Mucosa of rectum (tissue), 2 donors: ENCODE measurements around the gene AP2A1.
A peak's percentile ranks its signal among the peaks of the same experiment; 100 is the strongest.
"Not testable (repeated sequence)": the region's sequence is repeated elsewhere in the genome, so short reads cannot be mapped to it uniquely, and the experiment has no call there.

Experiments
- H3K27ac ChIP-seq, 2 donors: one replicate each; pipeline ENCODE4 v1.7.0; 2013; ENCODE audit warnings: inconsistent platforms in 2 of 2, low read depth in 2 of 2, low read length in 2 of 2
- H3K27me3 ChIP-seq, 2 donors: one replicate each; pipeline ENCODE4 v1.7.0; 2013; ENCODE audit warnings: low read length in 2 of 2; ENCODE audit not compliant: control insufficient read depth in 2 of 2, insufficient read depth in 2 of 2
- H3K36me3 ChIP-seq, 2 donors: one replicate each; pipeline ENCODE4 v1.7.0; 2013; ENCODE audit warnings: low read length in 2 of 2; ENCODE audit not compliant: control insufficient read depth in 2 of 2, insufficient read depth in 2 of 2
- H3K4me1 ChIP-seq, 2 donors: one replicate each; pipeline ENCODE4 v1.7.0; 2013; ENCODE audit warnings: low read length in 2 of 2, mild to moderate bottlenecking in 1 of 2; ENCODE audit not compliant: control insufficient read depth in 2 of 2, insufficient read depth in 2 of 2
- H3K4me3 ChIP-seq, 2 donors: one replicate each; pipeline ENCODE4 v1.7.0; 2013; ENCODE audit warnings: low read length in 2 of 2
- H3K9ac ChIP-seq, 2 donors: one replicate each; pipeline ENCODE4 v1.7.0; 2013; ENCODE audit warnings: low read length in 2 of 2, low read depth in 1 of 2, mild to moderate bottlenecking in 1 of 2
- H3K9me3 ChIP-seq, 2 donors: one replicate each; pipeline ENCODE4 v1.7.0; 2013; ENCODE audit warnings: low read length in 2 of 2; ENCODE audit not compliant: control insufficient read depth in 2 of 2
- donor health status: healthy.
- donor health status: Normal muscosa, but diverticular disease.

The AP2A1 gene

DNA sequence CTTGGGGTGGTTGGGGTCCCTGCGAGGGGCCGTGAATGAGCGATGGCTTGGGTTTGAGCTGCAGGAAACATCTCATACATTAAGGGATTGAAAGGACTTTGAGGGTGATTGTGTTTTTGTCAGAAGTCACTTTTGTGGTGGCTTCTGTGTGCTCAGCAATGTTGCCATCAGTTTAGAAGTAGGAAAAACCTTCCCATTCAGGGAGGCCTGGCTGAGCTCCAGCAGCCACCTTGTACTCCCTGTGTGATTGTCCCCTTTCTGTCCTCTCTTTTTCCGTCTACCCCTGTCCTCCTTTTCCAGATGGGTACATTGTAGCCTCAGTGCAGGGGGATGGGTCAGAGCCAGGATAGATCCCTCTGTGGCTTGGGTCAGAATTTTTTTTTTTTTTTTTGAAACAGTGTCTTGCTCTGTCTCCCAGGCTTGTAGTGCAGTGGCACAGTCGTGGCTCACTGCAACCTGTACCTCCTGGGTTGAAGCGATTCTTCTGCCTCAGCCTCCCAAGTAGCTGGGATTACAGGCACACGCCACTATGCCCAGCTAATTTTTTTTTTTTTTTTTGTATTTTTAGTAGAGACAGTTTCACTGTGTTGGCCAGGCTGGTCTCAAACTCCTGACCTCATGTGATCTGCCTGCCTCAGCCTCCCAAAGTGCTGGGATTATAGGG lies 52.8 kb downstream of the AP2A1 start:
- H3K27ac ChIP-seq, H3K27me3 ChIP-seq, H3K9me3 ChIP-seq: not testable (repeated sequence)
- peak overlapping the region in 1 of 2 donors; percentile 88 for H3K9ac ChIP-seq
- peaks cover 10 to 12% of the 10 kb centered on the region in 2 donors for H3K36me3 ChIP-seq
- peaks cover 9 to 11% of the 10 kb centered on the region in 2 donors for H3K4me1 ChIP-seq
- peak overlapping the region in 1 of 2 donors; percentile 97 for H3K4me3 ChIP-seq

DNA sequence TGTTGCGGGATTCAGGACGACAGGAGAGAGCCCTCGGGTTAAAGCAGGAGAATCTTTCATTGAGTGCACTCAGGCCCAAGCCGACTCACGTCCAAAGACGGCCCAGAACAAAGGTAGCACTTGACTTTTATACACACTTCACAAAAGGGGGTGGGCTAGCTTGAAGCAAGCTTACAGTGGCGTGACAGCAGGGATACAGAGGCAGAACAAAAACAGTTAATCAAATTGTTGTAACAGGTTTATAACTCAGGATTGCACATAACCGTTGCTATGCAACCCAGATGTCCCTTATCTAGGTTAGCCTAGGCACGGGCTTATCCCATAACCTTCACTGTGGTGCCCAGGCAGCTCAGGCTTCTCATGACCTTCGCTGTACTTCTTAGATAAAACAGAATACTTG lies 53.3 kb downstream of the AP2A1 start:
- Histone ChIP-seq H3K4me3 (no peak overlapping the region), H3K27ac (no peak overlapping the region), H3K36me3 (peaks cover 10 to 12% of the 10 kb centered on the region in 2 donors), H3K9ac (no peak overlapping the region), H3K27me3 (no peaks in the 10 kb centered on the region), H3K4me1 (peaks cover 9 to 11% of the 10 kb centered on the region in 2 donors), H3K9me3 (no peaks in the 10 kb centered on the region)

DNA sequence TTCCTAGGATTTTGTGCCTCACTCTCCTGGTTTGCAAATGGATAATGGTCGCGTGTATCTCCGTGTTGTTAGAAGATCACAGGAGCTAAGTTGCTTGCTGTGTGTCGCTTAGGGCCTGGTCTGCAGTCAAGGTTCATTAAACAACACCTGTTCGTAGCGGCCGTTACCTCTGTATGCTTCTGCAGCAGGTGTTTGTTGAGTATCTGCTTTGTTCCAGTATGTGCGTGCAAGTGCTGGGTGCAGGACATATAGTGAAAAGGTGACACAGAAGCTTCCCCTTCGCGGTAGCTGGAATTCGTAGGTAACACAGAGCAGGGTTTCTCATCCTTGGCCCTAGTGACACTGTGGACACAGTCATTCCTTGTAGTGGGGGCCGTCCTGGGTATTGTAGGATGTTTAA lies 56.7 kb downstream of the AP2A1 start:
- H3K27ac ChIP-seq = no peak overlapping the region
- H3K4me1 ChIP-seq = peaks cover 9 to 11% of the 10 kb centered on the region in 2 donors
- no peak overlapping the region for H3K9ac ChIP-seq
- peaks cover 19 to 25% of the 10 kb centered on the region in 2 donors for H3K36me3 ChIP-seq
- H3K4me3 ChIP-seq = no peak overlapping the region
- no peaks in the 10 kb centered on the region for H3K27me3 ChIP-seq
- no peaks in the 10 kb centered on the region for H3K9me3 ChIP-seq

DNA sequence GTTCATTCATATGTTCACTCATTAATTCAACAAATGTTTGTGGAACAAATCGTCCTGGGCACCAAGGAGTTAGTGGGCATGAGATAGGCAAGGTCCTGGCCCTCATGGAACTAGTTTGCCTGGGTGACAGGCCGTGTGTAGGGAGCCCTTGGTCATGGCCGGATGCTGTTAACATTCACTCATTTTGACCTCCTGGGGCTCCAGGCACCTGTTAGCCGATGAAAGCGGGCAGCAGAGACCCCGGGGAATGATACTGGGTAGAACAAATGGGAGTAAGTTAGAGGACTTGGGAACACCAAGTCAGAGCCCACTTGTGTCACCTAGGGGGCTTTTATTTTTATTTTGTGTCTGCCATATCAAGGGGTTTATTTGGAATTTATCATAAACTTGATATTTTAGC lies 57.9 kb downstream of the AP2A1 start:
- Histone ChIP-seq H3K36me3 (peaks cover 27 to 28% of the 10 kb centered on the region in 2 donors), H3K27ac (no peak overlapping the region), H3K4me1 (no peaks in the 10 kb centered on the region), H3K9ac (no peak overlapping the region), H3K4me3 (no peak overlapping the region), H3K27me3 (no peaks in the 10 kb centered on the region), H3K9me3 (no peaks in the 10 kb centered on the region)

DNA sequence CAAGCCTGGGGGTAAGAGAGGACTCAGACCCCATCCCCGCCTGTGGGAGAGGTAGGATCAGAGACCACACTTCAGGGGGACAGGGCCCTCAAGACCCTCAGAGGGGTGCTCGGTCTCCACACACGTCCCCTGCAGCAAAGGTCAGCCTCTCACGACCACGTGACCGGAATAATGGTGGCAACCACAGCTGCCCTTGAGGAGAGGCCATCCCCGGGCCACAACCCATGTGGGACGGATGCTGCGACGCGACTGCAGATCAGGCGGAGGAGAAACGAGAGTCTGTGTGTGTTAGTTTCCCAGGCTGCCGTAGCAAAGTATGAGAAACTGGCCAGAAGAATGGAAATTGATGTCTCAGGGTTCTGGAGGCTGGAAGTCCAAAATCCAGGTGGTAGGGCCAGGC lies 60.2 kb downstream of the AP2A1 start:
- Histone ChIP-seq H3K36me3 (peaks cover 41 to 43% of the 10 kb centered on the region in 2 donors), H3K4me1 (no peaks in the 10 kb centered on the region), H3K27me3 (no peaks in the 10 kb centered on the region), H3K27ac (no peak overlapping the region), H3K9ac (no peak overlapping the region), H3K4me3 (no peak overlapping the region), H3K9me3 (no peaks in the 10 kb centered on the region)

DNA sequence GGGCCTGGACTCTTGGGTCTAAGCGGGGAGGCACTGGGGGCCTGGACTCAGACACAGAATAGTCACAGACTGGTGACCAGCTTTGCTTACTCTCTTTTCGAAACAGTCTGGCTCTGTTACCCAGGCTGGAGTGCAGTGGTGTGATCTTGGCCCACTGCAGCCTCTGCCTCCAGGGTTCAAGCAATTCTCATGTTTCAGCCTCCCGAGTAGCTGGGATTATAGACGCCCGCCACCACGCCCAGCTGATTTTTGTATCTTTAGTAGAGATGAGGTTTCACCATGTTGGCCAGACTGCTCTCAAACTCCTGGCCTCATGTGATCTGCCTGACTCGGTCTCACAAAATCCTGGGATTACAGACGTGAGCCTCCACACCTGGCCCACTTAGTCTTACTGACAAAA lies 62.4 kb downstream of the AP2A1 start:
- Histone ChIP-seq H3K27me3 (no peaks in the 10 kb centered on the region), H3K4me1 (no peaks in the 10 kb centered on the region), H3K36me3 (peaks cover 46 to 55% of the 10 kb centered on the region in 2 donors), H3K9me3 (no peaks in the 10 kb centered on the region), H3K27ac (no peak overlapping the region), H3K4me3 (no peak overlapping the region), H3K9ac (no peak overlapping the region)

DNA sequence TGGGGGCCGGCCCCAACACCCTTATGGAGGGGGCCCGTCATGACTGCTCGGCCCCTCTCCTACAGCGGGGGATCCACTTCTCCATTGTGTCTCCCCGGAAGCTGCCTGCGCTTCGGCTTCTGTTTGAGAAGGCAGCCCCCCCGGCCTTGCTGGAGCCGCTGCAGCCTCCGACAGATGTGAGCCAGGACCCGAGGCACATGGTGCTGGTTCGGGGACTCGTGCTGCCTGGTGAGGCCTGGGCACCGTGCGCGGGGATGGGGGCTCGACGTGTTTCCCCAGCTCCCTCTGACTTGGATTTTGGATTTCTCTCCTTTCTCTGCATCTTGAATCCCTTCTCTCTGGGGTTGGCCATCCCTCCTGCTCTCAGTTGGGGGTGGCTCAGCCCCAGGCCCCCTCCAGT lies 62.9 kb downstream of the AP2A1 start:
- Histone ChIP-seq H3K9ac (no peak overlapping the region), H3K9me3 (no peaks in the 10 kb centered on the region), H3K4me1 (no peaks in the 10 kb centered on the region), H3K27ac (no peak overlapping the region), H3K4me3 (no peak overlapping the region), H3K27me3 (no peaks in the 10 kb centered on the region), H3K36me3 (peaks cover 50 to 60% of the 10 kb centered on the region in 2 donors)

DNA sequence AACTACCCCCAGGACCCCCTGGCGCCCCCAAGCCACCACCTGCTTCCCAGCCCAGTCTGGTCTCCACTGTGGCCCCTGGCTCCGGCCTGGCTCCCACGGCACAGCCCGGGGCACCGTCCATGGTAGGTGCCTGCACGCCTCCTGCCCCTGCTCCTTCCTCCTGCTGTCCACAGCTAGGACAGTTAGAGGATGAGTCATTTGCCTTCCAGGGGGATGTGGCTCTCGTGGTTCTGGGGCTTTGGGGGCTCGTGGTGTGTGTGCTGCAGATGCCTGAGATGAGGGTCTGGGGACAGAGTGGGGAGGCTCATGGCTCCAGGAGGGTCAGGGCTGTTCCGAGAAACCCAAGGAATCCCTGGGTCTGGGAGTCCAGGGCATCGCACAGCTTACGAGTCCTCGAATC lies 64.0 kb downstream of the AP2A1 start:
- no peak overlapping the region for H3K9ac ChIP-seq
- no peak overlapping the region for H3K27ac ChIP-seq
- H3K36me3 ChIP-seq = peaks cover 59 to 67% of the 10 kb centered on the region in 2 donors
- H3K4me1 ChIP-seq = no peaks in the 10 kb centered on the region
- no peaks in the 10 kb centered on the region for H3K9me3 ChIP-seq
- H3K4me3 ChIP-seq = no peak overlapping the region
- no peaks in the 10 kb centered on the region for H3K27me3 ChIP-seq

DNA sequence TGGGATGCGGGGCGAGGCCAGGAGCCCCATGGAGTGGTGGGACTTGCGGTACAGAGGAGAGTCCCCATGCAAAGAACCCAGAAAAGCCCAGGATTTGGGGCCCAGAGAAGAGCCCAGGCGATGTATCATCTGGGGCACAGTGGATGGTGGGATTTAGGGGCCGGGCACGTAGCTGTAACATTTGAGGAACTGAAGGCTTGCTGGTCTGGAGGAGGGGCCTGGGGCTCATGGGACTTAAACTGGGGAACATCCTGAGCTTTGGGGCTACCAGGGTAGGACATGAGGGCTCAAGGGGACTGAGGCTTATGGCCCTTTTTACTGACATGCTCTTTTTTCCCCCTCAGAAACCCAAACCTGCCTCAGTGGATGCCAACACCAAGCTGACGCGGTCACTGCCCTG lies 64.8 kb downstream of the AP2A1 start:
- H3K27me3 ChIP-seq = no peaks in the 10 kb centered on the region
- peaks cover 58 to 68% of the 10 kb centered on the region in 2 donors for H3K36me3 ChIP-seq
- no peaks in the 10 kb centered on the region for H3K4me1 ChIP-seq
- no peaks in the 10 kb centered on the region for H3K9me3 ChIP-seq
- H3K27ac ChIP-seq = no peak overlapping the region
- H3K4me3 ChIP-seq = no peak overlapping the region
- no peak overlapping the region for H3K9ac ChIP-seq

DNA sequence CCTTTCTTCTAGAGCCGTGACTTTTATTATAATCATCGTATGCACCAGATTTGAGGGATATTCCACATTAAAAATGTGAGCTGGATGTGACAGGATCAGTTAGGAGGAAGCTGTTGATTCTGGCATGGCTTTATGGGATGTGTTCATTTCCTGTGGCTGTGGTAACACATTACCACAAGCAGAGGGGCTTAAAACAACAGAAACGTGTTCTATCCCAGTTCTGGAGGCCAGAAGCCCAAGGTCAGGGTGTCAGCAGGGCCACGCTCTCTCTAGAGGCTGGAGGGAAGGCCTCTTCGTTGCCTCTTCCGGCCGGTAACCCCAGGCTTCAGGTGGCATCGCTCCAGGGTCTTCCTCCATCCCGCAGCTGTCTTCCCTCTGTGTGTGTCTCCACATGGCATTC lies 65.8 kb downstream of the AP2A1 start:
- peaks cover 56 to 64% of the 10 kb centered on the region in 2 donors for H3K36me3 ChIP-seq
- H3K4me3 ChIP-seq = no peak overlapping the region
- H3K9ac ChIP-seq = no peak overlapping the region
- H3K27me3 ChIP-seq = no peaks in the 10 kb centered on the region
- no peaks in the 10 kb centered on the region for H3K4me1 ChIP-seq
- no peak overlapping the region for H3K27ac ChIP-seq
- no peaks in the 10 kb centered on the region for H3K9me3 ChIP-seq
